H1 (cell line): ENCODE data around the gene PNMA1. TPM values are rescaled to one million over a fixed set of nuclear protein-coding genes. Genes with fewer than 3 reads are reported as not detected.
A peak's percentile ranks its signal among the peaks of the same experiment; 100 is the strongest.

Experiments
- CTCF ChIA-PET: fragments of 300-600 bp; sonication (Branson Sonifier 250); formaldehyde crosslinking; loops from one replicate; lab custom pipeline; 2021; ENCODE audit not compliant: partially characterized antibody; lab: Charles Lee
- POLR2A ChIA-PET: fragments of 300-600 bp; sonication (Branson Sonifier 250); formaldehyde crosslinking; loops from one replicate; lab custom pipeline; 2021; ENCODE audit warnings: inconsistent platforms; ENCODE audit not compliant: partially characterized antibody; lab: Charles Lee
- DNase-seq, 2 experiments: peaks; one replicate each; pipeline versions ENCODE4 v3.0.0 to v3.0.0-alpha.2; 2010 to 2022; ENCODE audit warnings: low spot score in 2 of 2, low read depth in 1 of 2, mixed read lengths in 1 of 2
- FAIRE-seq: peaks from 2 replicates; lab custom pipeline; 2011; peaks lifted over from hg19 to GRCh38; lab: Jason Lieb, UNC
- H2AFZ ChIP-seq: 2 replicates; pipeline ENCODE4 v1.8.1; 2012; ENCODE audit warnings: low read length, inconsistent platforms
- H2AK5ac ChIP-seq: 2 replicates; pipeline ENCODE4 v1.6.1; 2013; ENCODE audit warnings: low read depth, low read length
- H2BK120ac ChIP-seq: replicated peaks from 2 replicates; pipeline ENCODE3; 2013; ENCODE audit warnings: low read depth, low read length, inconsistent platforms
- H2BK12ac ChIP-seq: 2 replicates; pipeline ENCODE4 v1.6.1; 2013; ENCODE audit warnings: low read depth, low read length
- H2BK15ac ChIP-seq: 2 replicates; pipeline ENCODE4 v1.6.1; 2013; ENCODE audit warnings: low read length
- H2BK20ac ChIP-seq: 2 replicates; pipeline ENCODE4 v1.6.1; 2013; ENCODE audit warnings: low read length
- H2BK5ac ChIP-seq: 2 replicates; pipeline ENCODE4 v1.6.1; 2013; ENCODE audit warnings: low read depth, low read length
- H3K14ac ChIP-seq: 2 replicates; pipeline ENCODE4 v1.6.1; 2013; ENCODE audit warnings: inconsistent platforms; ENCODE audit not compliant: insufficient read length
- H3K18ac ChIP-seq: 2 replicates; pipeline ENCODE4 v1.6.1; 2013; ENCODE audit warnings: low read length; ENCODE audit errors: extremely low read depth
- H3K23ac ChIP-seq: 2 replicates; pipeline ENCODE4 v1.6.1; 2013; ENCODE audit warnings: inconsistent platforms; ENCODE audit not compliant: insufficient read length
- H3K23me2 ChIP-seq: 2 replicates; pipeline ENCODE4 v1.6.1; 2013; ENCODE audit warnings: low read depth, low read length
- H3K27ac ChIP-seq: 2 replicates; pipeline ENCODE4 v1.6.1; 2011; ENCODE audit warnings: low read depth, low read length, inconsistent platforms
- H3K27me3 ChIP-seq, 4 experiments: replicated peaks in 1 of 4; 1 replicate in 1 of 4; 2 replicates in 3 of 4; pipeline versions ENCODE4 v1.6.1 to v1.8.1; 2011 to 2013; ENCODE audit warnings: low read length in 3 of 4, mild to moderate bottlenecking in 3 of 4, inconsistent platforms in 2 of 4, mixed read lengths in 2 of 4, moderate library complexity in 1 of 4; ENCODE audit not compliant: control insufficient read depth in 3 of 4, insufficient read depth in 3 of 4; ENCODE audit errors: extremely low read depth in 1 of 4
- H3K36me3 ChIP-seq, 4 experiments: 2 replicates each; pipeline versions ENCODE4 v1.6.1 to v1.8.1; 2011 to 2013; ENCODE audit warnings: mild to moderate bottlenecking in 4 of 4, low read length in 3 of 4, moderate library complexity in 2 of 4, control low read depth in 1 of 4, inconsistent platforms in 1 of 4; ENCODE audit not compliant: insufficient read depth in 4 of 4, control insufficient read depth in 2 of 4
- H3K4ac ChIP-seq: replicated peaks from 2 replicates; pipeline ENCODE3; 2013; ENCODE audit warnings: low read length, low read depth, mixed read lengths, inconsistent platforms; ENCODE audit not compliant: insufficient read length
- H3K4me1 ChIP-seq, 4 experiments: replicated peaks in 1 of 4; 1 replicate in 1 of 4; 2 replicates in 3 of 4; pipeline versions ENCODE4 v1.6.1 to v1.8.1; 2011 to 2013; ENCODE audit warnings: low read length in 3 of 4, inconsistent platforms in 2 of 4, mixed read lengths in 1 of 4; ENCODE audit not compliant: insufficient read depth in 4 of 4, control insufficient read depth in 3 of 4
- H3K4me2 ChIP-seq, 2 experiments: 2 replicates each; pipeline versions ENCODE4 v1.6.1 to v1.8.1; 2011 to 2013; ENCODE audit warnings: low read depth in 2 of 2, low read length in 2 of 2, control low read depth in 1 of 2, inconsistent platforms in 1 of 2, mild to moderate bottlenecking in 1 of 2; ENCODE audit not compliant: insufficient read depth in 1 of 2
- H3K4me3 ChIP-seq, 4 experiments: fragments of 200-600, 300-600 bp in 1 of 4; sonication (generic), shearing (Covaris generic), sonication (Bioruptor Twin) in 1 of 4; 2 replicates each; pipeline versions ENCODE4 v1.5.1 to v1.8.1; 2011 to 2016; ENCODE audit warnings: low read length in 4 of 4, low read depth in 3 of 4, control low read depth in 2 of 4, inconsistent platforms in 2 of 4, mild to moderate bottlenecking in 2 of 4, mixed read lengths in 1 of 4, moderate library complexity in 1 of 4; ENCODE audit not compliant: insufficient read depth in 2 of 4; ENCODE audit errors: extremely low read depth in 1 of 4
- H3K56ac ChIP-seq: replicated peaks from 2 replicates; pipeline ENCODE3; 2013; ENCODE audit warnings: low read depth, mild to moderate bottlenecking, mixed read lengths, low read length, inconsistent platforms; ENCODE audit not compliant: insufficient read length
- H3K79me1 ChIP-seq: 2 replicates; pipeline ENCODE4 v1.6.1; 2013; ENCODE audit warnings: low read depth, low read length, control low read depth
- H3K79me2 ChIP-seq, 2 experiments: 2 replicates each; pipeline versions ENCODE4 v1.6.1 to v1.8.1; 2012 to 2013; ENCODE audit warnings: low read length in 2 of 2, mild to moderate bottlenecking in 2 of 2, inconsistent platforms in 1 of 2; ENCODE audit not compliant: insufficient read depth in 2 of 2, control insufficient read depth in 1 of 2
- H3K9ac ChIP-seq, 4 experiments: replicated peaks in 1 of 4; 1 replicate in 1 of 4; 2 replicates in 3 of 4; pipeline versions ENCODE4 v1.6.1 to v1.8.1; 2011 to 2013; ENCODE audit warnings: low read depth in 3 of 4, low read length in 3 of 4, control low read depth in 2 of 4, mild to moderate bottlenecking in 2 of 4, moderate library complexity in 2 of 4, inconsistent platforms in 1 of 4; ENCODE audit errors: extremely low read depth in 1 of 4
- H3K9me3 ChIP-seq, 2 experiments: 2 replicates each; pipeline versions ENCODE4 v1.6.1 to v1.8.1; 2012 to 2013; ENCODE audit warnings: mild to moderate bottlenecking in 2 of 2, moderate library complexity in 2 of 2, control low read depth in 1 of 2, inconsistent platforms in 1 of 2, low read depth in 1 of 2, low read length in 1 of 2, mixed read lengths in 1 of 2; ENCODE audit not compliant: insufficient read depth in 2 of 2
- H4K20me1 ChIP-seq, 2 experiments: replicated peaks in 1 of 2; 2 replicates each; pipeline versions ENCODE3 to v1.8.1; 2011 to 2013; ENCODE audit warnings: inconsistent platforms in 2 of 2, low read length in 2 of 2, mild to moderate bottlenecking in 1 of 2; ENCODE audit not compliant: insufficient read depth in 2 of 2, control insufficient read depth in 1 of 2
- H4K5ac ChIP-seq: 2 replicates; pipeline ENCODE4 v1.6.1; 2013; ENCODE audit warnings: low read length, low read depth, mixed read lengths, inconsistent platforms; ENCODE audit not compliant: insufficient read length
- H4K8ac ChIP-seq: 2 replicates; pipeline ENCODE4 v1.8.0; 2013; ENCODE audit warnings: mild to moderate bottlenecking, moderate library complexity, low read length, inconsistent platforms; ENCODE audit not compliant: insufficient read depth; ENCODE audit errors: extremely low read depth
- H4K91ac ChIP-seq: replicated peaks from 2 replicates; pipeline ENCODE3; 2013; ENCODE audit warnings: low read length, mixed read lengths, inconsistent platforms; ENCODE audit not compliant: insufficient read length
- ASH2L ChIP-seq: fragments of 200-600, 300-600 bp; sonication (generic); IDR thresholded peaks from one replicate; pipeline ENCODE4 v1.7.1; 2017; ENCODE audit warnings: low read length
- ATF3 ChIP-seq: IDR thresholded peaks from 2 replicates; pipeline ENCODE4 v1.6.1; 2011; ENCODE audit warnings: low read depth, mild to moderate bottlenecking, low read length; ENCODE audit not compliant: insufficient read depth
- GABPA ChIP-seq: IDR thresholded peaks from 2 replicates; pipeline ENCODE4 v1.6.1; 2011; ENCODE audit warnings: mild to moderate bottlenecking, low read length, moderate library complexity, borderline replicate concordance; ENCODE audit not compliant: insufficient read depth
- NANOG ChIP-seq: IDR thresholded peaks from 2 replicates; pipeline ENCODE4 v1.6.1; 2011; ENCODE audit warnings: low read length, low read depth, mild to moderate bottlenecking, inconsistent platforms; ENCODE audit not compliant: insufficient read depth, poor library complexity, severe bottlenecking
- PHF8 ChIP-seq: fragments of 200-600 bp; sonication (generic); conservative IDR thresholded peaks from 2 replicates; pipeline ENCODE4 v1.7.1; 2012; ENCODE audit warnings: low read depth, mild to moderate bottlenecking, inconsistent platforms, low read length, moderate library complexity
- POLR2AphosphoS5 ChIP-seq: IDR thresholded peaks from 2 replicates; pipeline ENCODE4 v1.6.1; 2011; ENCODE audit warnings: low read depth, low read length
- RBBP5 ChIP-seq: IDR thresholded peaks from 2 replicates; pipeline ENCODE4 v1.7.1; 2012; ENCODE audit warnings: low read depth, mild to moderate bottlenecking, inconsistent platforms, low read length, moderate library complexity, borderline replicate concordance
- SIX5 ChIP-seq: IDR thresholded peaks from 2 replicates; pipeline ENCODE4 v1.6.1; 2011; ENCODE audit warnings: mild to moderate bottlenecking, low read depth, low read length
- SP4 ChIP-seq: IDR thresholded peaks from 2 replicates; pipeline ENCODE4 v1.6.1; 2012; ENCODE audit warnings: low read length, inconsistent platforms
- TAF1 ChIP-seq: IDR thresholded peaks from 2 replicates; pipeline ENCODE4 v1.6.1; 2011; ENCODE audit warnings: mild to moderate bottlenecking, low read depth, low read length
- WGBS, 2 experiments: shearing (Covaris generic) in 1 of 2; methylation state at CpG; one replicate each; pipeline versions ENCODE4 v1.1.6 to v1.1.7; 2013 to 2015; ENCODE audit warnings: low lambda C conversion rate in 2 of 2, mixed read lengths in 2 of 2, inconsistent platforms in 1 of 2, low coverage in 1 of 2, missing lambda C conversion rate in 1 of 2; ENCODE audit not compliant: insufficient replicate concordance in 2 of 2, insufficient coverage in 1 of 2, insufficient read length in 1 of 2; ENCODE audit errors: extremely low coverage in 1 of 2, missing lambda C conversion rate in 1 of 2; 5-methylcytosine and 5-hydroxymethylcytosine counted together
- polyA plus RNA-seq, 7 experiments: library from polyadenylated mRNA; depleted of rRNA in 3 of 7; stranded (reverse) in 5 of 7; unstranded in 2 of 7; fragments of >200 nt in 5 of 7; fragments of 200-250 nt in 2 of 7; gene quantifications; 1 replicate in 5 of 7; 2 replicates in 1 of 7; 4 replicates in 1 of 7; pipeline versions ENCODE4 v1.2.1 to v1.2.3, GENCODE V29; 2011 to 2013; ENCODE audit warnings: missing spikeins in 2 of 7, mixed read lengths in 2 of 7
- total RNA-seq: library from RNA; stranded (reverse); fragmentation: NEBNext Ultra II Directional; extraction: Animal tissue kit (Norgen Biotek cat#: 25700); gene quantifications from 2 replicates; pipeline ENCODE4 v1.2.1, GENCODE V29; 2021

The PNMA1 gene
- total and polyA plus RNA-seq, 2 of the 8 experiments (the other 6 are each of a cell fraction or from before 2014, with no cell fraction given): 15.8 to 52.7 TPM

GRCh38 chr14:73759714-73760597 lies 45.8 kb upstream of the PNMA1 start:
- peak overlapping the region; percentile 70 for H2BK120ac ChIP-seq
- H2BK5ac ChIP-seq: no peak overlapping the region
- no peaks in the 10 kb centered on the region for H3K9me3 ChIP-seq
- peaks cover 7 to 9% of the 10 kb centered on the region in 2 experiments for H4K20me1 ChIP-seq
- DNase-seq (peak; percentile 84 to 94), FAIRE-seq (no peak)
- H3K4me2 ChIP-seq: peak overlapping the region; percentile 89 to 99
- no peaks in the 10 kb centered on the region for H3K79me1 ChIP-seq
- H3K9ac ChIP-seq: peak overlapping the region; percentile 56 to 86 (median 76)
- H3K23ac ChIP-seq: no peak overlapping the region
- ChIA-PET POLR2A (interaction anchor here (0.6 to 3.6 kb wide), 19 partner anchors 8 to 190 kb away, joined by 3 to 26 read pairs (median 5); partner anchors contain the start of genes PNMA1 and PTGR2), CTCF (interaction anchor here (1.3 to 12.5 kb wide), 10 partner anchors 9 to 69 kb away, joined by 3 to 198 read pairs (median 18); no protein-coding TSS in a partner anchor)
- peak overlapping the region; percentile 73 for H4K8ac ChIP-seq
- H3K36me3 ChIP-seq: no peaks in the 10 kb centered on the region
- peak overlapping the region; percentile 91 for H3K4ac ChIP-seq
- peaks cover 11 to 35% (median 14%) of the 10 kb centered on the region in 4 experiments for H3K4me1 ChIP-seq
- peak overlapping the region; percentile 26 for H3K56ac ChIP-seq
- H4K5ac ChIP-seq: peak overlapping the region; percentile 49
- H3K14ac ChIP-seq: no peak overlapping the region
- peaks cover 0 to 15% (median 10%) of the 10 kb centered on the region in 4 experiments; a peak in 5 of 7 replicates for H3K27me3 ChIP-seq
- peak overlapping the region; percentile 69; the same call in 1 of the 2 replicates for H3K27ac ChIP-seq
- H3K79me2 ChIP-seq: peaks cover 0 to 17% of the 10 kb centered on the region in 2 experiments; a peak in 2 of 4 replicates
- peak overlapping the region; percentile 68 for H4K91ac ChIP-seq
- H2BK20ac ChIP-seq: no peak overlapping the region
- H3K4me3 ChIP-seq: peak overlapping the region; percentile 55 to 74 (median 66)
- H2AFZ ChIP-seq: peak overlapping the region; percentile 64; the same call in 1 of the 2 replicates
- 0 out of 2 replicates have a peak overlapping the region, but pooled peaks have one; percentile 26 for H3K18ac ChIP-seq
- no peak overlapping the region for H2AK5ac ChIP-seq
- WGBS, 2 experiments: 1% methylated on average over 74 of the region's 93 CpGs; no CpG with 5 or more reads in 1 of the 2 experiments
- H2BK15ac ChIP-seq: no peak overlapping the region
- 0 out of 2 replicates have a peak overlapping the region, but pooled peaks have one; percentile 17 for H2BK12ac ChIP-seq
- peaks cover 11% of the 10 kb centered on the region for H3K23me2 ChIP-seq
- TF ChIP-seq SIX5: no peak
- peak; percentile 87 for TF ChIP-seq ASH2L
- no peak for TF ChIP-seq GABPA
- TF ChIP-seq PHF8: peak; percentile 68
- TF ChIP-seq RBBP5: peak; percentile 74; the same call in 1 of the 2 replicates
- TF ChIP-seq NANOG: no peak
- peak; percentile 65 for TF ChIP-seq POLR2AphosphoS5
- TF ChIP-seq SP4: peak; percentile 29; the same call in 1 of the 2 replicates
- TF ChIP-seq TAF1: peak; percentile 88
- TF ChIP-seq ATF3: peak; percentile 15; the same call in 1 of the 2 replicates
